Astrocyte (in vitro differentiated cells and primary cell): ENCODE results near the gene C1orf210.

Source experiments
- CTCF ChIP-seq: IDR thresholded peaks from 2 replicates; pipeline ENCODE4 v1.5.1; 2011; ENCODE audit warnings: low read depth, mild to moderate bottlenecking, inconsistent platforms, low read length, moderate library complexity; ENCODE audit not compliant: insufficient read depth
- EZH2 ChIP-seq: IDR thresholded peaks from 2 replicates; pipeline ENCODE4 v1.6.1; 2012; ENCODE audit warnings: mild to moderate bottlenecking, low read length, inconsistent platforms; ENCODE audit not compliant: insufficient read depth

GRCh38 chr1:43334453-43335205 is 49.2 kb upstream of the C1orf210 start:
- TF ChIP-seq CTCF: no peak
- no peak for TF ChIP-seq EZH2
